Adipocyte (in vitro differentiated cells): Measurements from ENCODE around the gene MTRR.

Experiments
- DNase-seq: peaks from one replicate; pipeline ENCODE4 v3.0.0-alpha.2; 2015; ENCODE audit warnings: low read depth
- H3K27me3 ChIP-seq: replicated peaks from 2 replicates; pipeline ENCODE4 v1.7.0; 2013; ENCODE audit warnings: mild to moderate bottlenecking, low read length, moderate library complexity; ENCODE audit not compliant: control insufficient read depth, insufficient read depth
- H3K36me3 ChIP-seq: 2 replicates; pipeline ENCODE4 v1.7.0; 2013; ENCODE audit warnings: low read length, mild to moderate bottlenecking, moderate library complexity; ENCODE audit not compliant: control insufficient read depth, insufficient read depth, severe bottlenecking
- H3K4me1 ChIP-seq: 2 replicates; pipeline ENCODE4 v1.7.0; 2013; ENCODE audit warnings: mild to moderate bottlenecking, low read length, moderate library complexity; ENCODE audit not compliant: control insufficient read depth, insufficient read depth
- H3K4me3 ChIP-seq: 2 replicates; pipeline ENCODE4 v1.7.0; 2013; ENCODE audit warnings: mild to moderate bottlenecking, low read length, moderate library complexity
- H3K9ac ChIP-seq: 2 replicates; pipeline ENCODE4 v1.7.0; 2013; ENCODE audit warnings: mild to moderate bottlenecking, low read length, moderate library complexity
- H3K9me3 ChIP-seq: 2 replicates; pipeline ENCODE4 v1.7.0; 2013; ENCODE audit warnings: mild to moderate bottlenecking, low read length, moderate library complexity; ENCODE audit not compliant: control insufficient read depth

Gene MTRR

DNA sequence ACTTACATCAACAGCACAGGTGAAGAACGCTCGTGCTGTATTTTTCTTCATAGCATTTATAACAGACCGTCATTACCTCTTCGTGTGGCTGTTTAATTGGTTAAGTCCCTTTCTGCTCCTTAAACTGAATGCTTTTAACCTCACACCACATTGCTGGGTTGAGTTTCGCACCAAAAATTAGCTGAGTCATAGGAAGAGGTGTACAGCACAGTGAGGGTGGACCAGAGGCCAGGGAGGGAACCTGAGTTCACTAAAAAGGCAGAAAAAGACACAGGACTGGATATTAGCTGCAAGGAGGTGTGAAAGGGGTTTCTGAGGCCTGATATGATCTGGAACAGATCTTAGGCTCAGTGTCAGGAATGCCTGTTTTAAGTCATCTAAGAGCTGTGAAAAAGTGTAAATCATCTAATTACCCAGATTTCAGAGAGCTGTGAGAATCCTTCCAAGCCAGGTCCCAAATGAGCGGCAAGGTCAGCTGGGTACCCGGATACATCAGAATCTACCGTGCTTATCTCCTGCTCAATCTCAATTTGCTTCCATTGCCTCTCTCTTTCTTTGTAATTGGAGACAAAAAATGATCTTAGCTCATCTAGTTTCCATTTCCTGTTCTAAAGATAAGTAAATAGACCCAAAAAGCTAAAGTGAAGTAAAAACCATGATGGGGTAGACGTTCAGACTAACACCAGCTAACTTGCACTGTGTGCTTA is 10.9 kb upstream of the MTRR start:
- DNase-seq, result no peak
- Histone ChIP-seq H3K4me1 (no peaks in the 10 kb centered on the region), H3K9ac (no peak overlapping the region), H3K27me3 (no peaks in the 10 kb centered on the region), H3K36me3 (peaks cover 41% of the 10 kb centered on the region), H3K4me3 (no peak overlapping the region), H3K9me3 (no peaks in the 10 kb centered on the region)

DNA sequence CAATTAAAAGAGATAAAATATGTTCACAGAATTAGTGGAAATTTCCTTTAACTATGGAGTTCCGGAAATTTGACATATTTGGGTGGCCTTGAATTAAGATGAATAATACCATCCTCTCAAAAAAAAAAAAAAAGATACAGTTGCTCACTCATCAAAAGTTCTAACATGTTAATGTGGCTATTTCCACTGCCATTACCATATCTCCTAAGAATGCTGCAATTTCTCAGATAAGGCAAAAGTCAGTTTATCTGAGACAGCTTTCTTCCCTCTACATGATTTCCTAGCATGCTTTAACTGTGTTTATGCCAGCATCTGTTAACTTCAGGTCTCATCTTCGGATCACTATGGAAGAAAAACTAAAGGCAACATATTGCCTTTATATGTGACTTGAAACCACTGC is 2.8 kb upstream of the MTRR start:
- Histone ChIP-seq H3K36me3 (peaks cover 33% of the 10 kb centered on the region), H3K27me3 (no peaks in the 10 kb centered on the region), H3K9me3 (no peaks in the 10 kb centered on the region), H3K4me3 (no peak overlapping the region), H3K4me1 (peaks cover 21% of the 10 kb centered on the region), H3K9ac (no peak overlapping the region)
- no peak for DNase-seq

DNA sequence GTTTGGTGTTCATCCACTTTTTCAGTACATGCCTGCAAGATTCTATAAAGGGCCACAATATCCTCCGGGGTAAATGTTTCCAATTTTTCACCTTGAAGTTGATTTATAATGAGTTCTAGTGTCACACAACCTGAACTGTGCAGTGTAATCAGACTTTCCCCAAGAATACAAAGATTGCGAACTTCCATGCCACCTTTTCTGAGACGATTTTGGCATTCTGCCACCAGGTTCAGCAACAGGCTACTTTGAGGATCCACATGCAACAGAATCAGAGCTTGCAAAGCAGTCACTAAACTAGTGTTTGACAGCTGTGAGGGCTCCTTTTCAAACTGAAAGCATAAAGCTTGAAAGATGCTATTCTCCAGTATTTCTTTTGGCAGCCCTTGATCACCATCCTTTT is 1.7 kb upstream of the MTRR start:
- H3K4me1 ChIP-seq, result peaks cover 21% of the 10 kb centered on the region
- no peak for DNase-seq
- H3K4me3 ChIP-seq, result no peak overlapping the region

DNA sequence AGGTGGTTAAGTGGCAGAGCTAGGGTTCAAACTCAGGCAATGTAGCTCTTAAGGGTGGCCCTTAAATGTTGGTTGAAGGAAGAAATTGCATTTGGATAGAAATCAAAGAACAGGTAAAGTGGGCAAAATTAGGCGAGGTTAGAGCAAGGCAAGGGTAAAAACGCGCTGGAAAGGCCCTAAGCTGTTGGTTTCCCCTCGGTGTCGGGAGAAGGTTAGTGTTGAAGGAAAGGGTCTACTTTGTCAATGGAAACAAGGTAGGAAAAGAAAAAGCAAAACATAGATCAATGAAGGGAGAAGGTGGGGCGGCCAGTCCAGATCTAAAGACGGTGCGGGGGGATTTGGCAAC is 548 bp upstream of the MTRR start:
- H3K9me3 ChIP-seq, result no peaks in the 10 kb centered on the region
- peaks cover 24% of the 10 kb centered on the region for H3K36me3 ChIP-seq
- no peaks in the 10 kb centered on the region for H3K27me3 ChIP-seq
- H3K4me3 ChIP-seq, result peak overlapping the region; percentile 97
- H3K9ac ChIP-seq, result peak overlapping the region; percentile 93
- peaks cover 21% of the 10 kb centered on the region for H3K4me1 ChIP-seq
- no peak for DNase-seq

More for the DNA sequence above, 1.7 kb upstream of the MTRR start:
- H3K9me3 ChIP-seq, result no peaks in the 10 kb centered on the region
- no peak overlapping the region for H3K9ac ChIP-seq
- H3K27me3 ChIP-seq, result no peaks in the 10 kb centered on the region
- peaks cover 26% of the 10 kb centered on the region for H3K36me3 ChIP-seq

DNA sequence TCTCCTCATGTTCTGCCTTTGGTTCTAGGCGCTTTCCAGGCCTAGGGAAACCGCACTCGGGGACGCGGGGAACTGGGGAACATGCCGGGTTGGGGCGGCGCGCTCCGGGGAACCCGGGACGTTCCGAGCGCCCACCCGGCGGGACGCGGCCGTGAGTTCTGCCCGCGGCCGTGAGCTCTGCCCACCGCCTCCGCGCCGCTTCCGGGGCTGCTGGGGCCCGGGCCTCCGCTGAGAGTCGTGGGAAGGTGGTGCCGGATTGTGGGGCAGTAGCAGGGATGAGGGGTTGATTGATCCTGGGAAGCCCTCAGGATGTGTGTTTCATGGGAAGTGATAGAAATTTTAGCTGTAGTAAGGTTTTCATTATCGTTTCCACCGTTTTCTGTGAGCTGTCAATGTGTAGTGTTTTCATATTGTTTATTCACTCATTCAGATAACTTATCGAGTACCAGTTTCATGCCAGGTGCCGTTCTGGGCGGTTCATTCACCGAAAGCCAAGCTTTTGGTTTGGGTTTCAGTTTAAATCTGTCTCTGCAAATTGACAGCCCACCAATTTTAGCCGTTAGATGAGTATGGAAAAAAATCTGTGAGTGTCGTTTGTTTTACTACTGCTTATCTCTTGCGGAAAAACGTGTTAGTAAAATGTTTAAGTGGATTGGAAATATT is 657 bp downstream of the MTRR start:
- Histone ChIP-seq H3K4me3 (peak overlapping the region; percentile 97), H3K4me1 (peaks cover 21% of the 10 kb centered on the region), H3K36me3 (peaks cover 22% of the 10 kb centered on the region), H3K9ac (peak overlapping the region; percentile 93), H3K9me3 (no peaks in the 10 kb centered on the region), H3K27me3 (no peaks in the 10 kb centered on the region)
- peak; percentile 71 for DNase-seq

DNA sequence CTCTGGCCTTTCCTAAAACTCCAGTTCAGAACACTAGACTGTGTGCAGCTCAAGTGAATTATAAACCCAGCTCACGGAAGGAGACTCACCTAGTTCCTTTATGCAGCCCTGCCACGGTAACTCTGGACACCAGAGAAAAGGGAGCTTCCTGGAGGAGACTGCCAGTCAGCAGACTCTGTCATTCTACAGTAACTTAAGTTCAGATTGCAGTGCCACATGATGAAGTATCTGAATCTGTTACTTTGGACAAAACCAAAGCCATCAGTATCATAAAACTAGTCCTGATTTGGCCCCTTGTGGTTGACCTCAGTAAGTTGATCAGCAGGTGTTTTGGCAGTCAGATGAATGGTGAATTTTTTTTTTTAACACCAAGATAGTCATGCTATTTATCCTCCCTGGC is 2.7 kb downstream of the MTRR start:
- no peak for DNase-seq
- H3K9ac ChIP-seq, result no peak overlapping the region
- H3K4me3 ChIP-seq, result no peak overlapping the region
- H3K9me3 ChIP-seq, result no peaks in the 10 kb centered on the region
- H3K27me3 ChIP-seq, result no peaks in the 10 kb centered on the region
- peaks cover 22% of the 10 kb centered on the region for H3K4me1 ChIP-seq
- H3K36me3 ChIP-seq, result peaks cover 26% of the 10 kb centered on the region

DNA sequence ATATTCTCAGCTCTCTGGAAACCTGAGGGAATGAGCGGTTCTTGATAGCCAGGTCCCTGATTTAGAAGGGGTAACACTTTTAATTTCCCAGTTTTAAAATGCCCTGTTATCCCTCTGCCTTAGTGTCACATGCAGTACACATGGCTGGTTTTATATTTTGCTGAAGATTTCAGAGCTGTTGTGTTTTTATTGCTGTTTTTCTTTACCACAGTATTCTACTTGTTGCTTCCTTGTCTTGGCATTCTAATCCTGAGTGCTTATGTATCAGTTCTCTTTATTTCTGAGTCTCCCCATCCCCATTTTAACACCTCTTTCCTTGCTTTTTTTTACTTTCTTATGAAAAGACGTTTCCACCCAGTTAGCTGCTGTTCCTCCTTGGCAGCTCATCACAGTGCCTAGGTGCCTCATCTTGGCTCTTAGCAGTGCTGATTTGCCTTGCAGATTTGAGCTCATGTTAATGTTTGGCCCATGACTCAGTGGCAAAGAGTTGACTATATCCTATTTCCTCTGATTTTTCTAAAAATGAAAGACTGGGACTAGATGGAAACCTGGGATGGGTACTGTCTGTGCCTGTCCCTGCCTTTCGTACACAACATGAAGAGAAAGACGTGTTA is 3.7 kb downstream of the MTRR start:
- Histone ChIP-seq H3K4me3 (no peak overlapping the region), H3K36me3 (peaks cover 31% of the 10 kb centered on the region), H3K4me1 (peaks cover 27% of the 10 kb centered on the region)

DNA sequence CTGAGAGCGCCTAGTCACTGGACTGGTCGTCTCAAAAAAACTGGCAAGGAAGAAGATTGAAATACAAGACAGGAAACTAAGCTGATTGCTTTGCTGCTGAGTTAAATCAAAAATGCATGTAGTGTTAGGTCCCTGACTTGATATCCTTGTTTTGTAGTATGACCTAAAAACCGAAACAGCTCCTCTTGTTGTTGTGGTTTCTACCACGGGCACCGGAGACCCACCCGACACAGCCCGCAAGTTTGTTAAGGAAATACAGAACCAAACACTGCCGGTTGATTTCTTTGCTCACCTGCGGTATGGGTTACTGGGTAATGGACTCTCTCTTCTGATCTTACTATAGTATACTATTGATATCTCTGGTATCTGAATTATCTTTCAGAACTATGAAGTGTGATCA is 4.3 kb downstream of the MTRR start:
- no peak for DNase-seq
- Histone ChIP-seq H3K4me3 (no peak overlapping the region), H3K9ac (no peak overlapping the region), H3K27me3 (no peaks in the 10 kb centered on the region), H3K4me1 (peaks cover 27% of the 10 kb centered on the region), H3K36me3 (peaks cover 37% of the 10 kb centered on the region), H3K9me3 (no peaks in the 10 kb centered on the region)

More for the DNA sequence above, 3.7 kb downstream of the MTRR start:
- Histone ChIP-seq H3K27me3 (no peaks in the 10 kb centered on the region), H3K9ac (no peak overlapping the region), H3K9me3 (no peaks in the 10 kb centered on the region)
- DNase-seq, result no peak

DNA sequence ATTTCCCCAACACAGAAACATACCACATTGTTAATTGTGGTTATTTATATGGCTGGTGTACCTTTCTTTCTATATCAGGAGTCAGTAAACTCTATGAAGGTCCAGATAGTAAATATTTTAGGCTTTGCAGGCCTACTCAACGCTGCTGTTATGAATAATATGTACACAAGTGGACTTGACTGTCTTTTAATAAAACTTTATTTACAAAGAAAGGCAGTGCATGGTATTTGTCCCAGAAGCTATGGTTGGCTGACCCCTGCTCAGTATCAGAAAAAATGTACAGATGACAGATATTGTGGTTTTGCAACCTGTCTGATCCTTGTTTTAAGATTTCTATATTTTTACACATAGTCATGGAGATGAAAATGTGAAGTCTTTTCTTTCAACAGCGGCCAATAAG is 5.7 kb downstream of the MTRR start:
- Histone ChIP-seq H3K4me3 (no peak overlapping the region), H3K36me3 (peaks cover 40% of the 10 kb centered on the region), H3K9ac (no peak overlapping the region), H3K9me3 (no peaks in the 10 kb centered on the region), H3K4me1 (peaks cover 36% of the 10 kb centered on the region), H3K27me3 (no peaks in the 10 kb centered on the region)
- no peak for DNase-seq

DNA sequence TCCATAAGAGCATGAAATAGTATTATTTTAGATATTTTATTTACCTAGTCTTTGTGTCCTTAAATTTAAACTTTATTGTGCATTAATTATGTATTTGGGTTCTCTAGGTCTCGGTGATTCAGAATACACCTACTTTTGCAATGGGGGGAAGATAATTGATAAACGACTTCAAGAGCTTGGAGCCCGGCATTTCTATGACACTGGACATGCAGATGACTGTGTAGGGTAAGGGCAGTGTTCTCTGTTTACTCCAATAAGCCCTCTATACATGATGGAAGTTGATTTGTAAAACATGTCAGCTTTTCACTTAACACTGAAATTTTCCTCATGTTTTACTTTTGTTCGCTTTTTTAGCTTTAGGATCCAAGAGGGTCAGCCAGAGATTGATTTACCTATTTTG is 6.2 kb downstream of the MTRR start:
- peaks cover 31% of the 10 kb centered on the region for H3K4me1 ChIP-seq
- H3K9me3 ChIP-seq, result no peaks in the 10 kb centered on the region
- no peak overlapping the region for H3K4me3 ChIP-seq
- no peak overlapping the region for H3K9ac ChIP-seq
- DNase-seq, result no peak
- no peaks in the 10 kb centered on the region for H3K27me3 ChIP-seq
- peaks cover 45% of the 10 kb centered on the region for H3K36me3 ChIP-seq

DNA sequence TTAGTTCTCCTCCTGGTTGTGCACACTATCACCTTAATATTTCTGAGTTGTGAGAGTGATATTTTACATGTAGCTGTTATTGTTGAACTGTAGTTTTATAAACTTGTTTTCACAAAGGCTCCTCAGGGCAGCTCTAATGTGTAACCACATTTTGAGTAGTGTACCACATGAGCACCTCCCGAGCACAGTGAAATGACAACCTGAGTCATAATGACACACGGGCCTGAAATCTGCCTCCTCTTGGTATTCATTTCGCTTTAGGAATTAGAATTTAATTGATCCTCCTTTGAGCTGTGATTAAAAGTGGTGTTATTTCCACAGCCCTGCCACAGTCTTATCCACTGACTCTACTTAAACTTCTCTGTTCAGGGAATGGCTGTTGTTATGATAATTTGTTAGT is 7.9 kb downstream of the MTRR start:
- Histone ChIP-seq H3K9me3 (no peaks in the 10 kb centered on the region), H3K36me3 (peaks cover 60% of the 10 kb centered on the region), H3K4me1 (peaks cover 24% of the 10 kb centered on the region), H3K27me3 (no peaks in the 10 kb centered on the region), H3K4me3 (no peak overlapping the region), H3K9ac (no peak overlapping the region)
- peak; percentile 48 for DNase-seq
